BE2C (cell line): ENCODE data around the gene DACT2.
"Not testable (repeated sequence)": the region's sequence is repeated elsewhere in the genome, so short reads cannot be mapped to it uniquely, and the experiment has no call there.

ENCODE experiments used
- DNase-seq: peaks from one replicate; pipeline ENCODE4 v3.0.0-alpha.2; 2020
- H3K27me3 ChIP-seq: fragments of 250-450 bp; sonication (Bioruptor Pico); 2 replicates; pipeline ENCODE4 v1.5.1; 2020; ENCODE audit warnings: mild to moderate bottlenecking
- H3K36me3 ChIP-seq: fragments of 250-450 bp; sonication (Bioruptor Pico); 2 replicates; pipeline ENCODE4 v1.5.1; 2020; ENCODE audit warnings: mild to moderate bottlenecking
- H3K4me1 ChIP-seq: fragments of 250-450 bp; sonication (Bioruptor Pico); 2 replicates; pipeline ENCODE4 v1.5.1; 2020
- H3K4me3 ChIP-seq: 2 replicates; pipeline ENCODE4 v1.5.1; 2011; ENCODE audit warnings: low read depth, low read length
- H3K9me3 ChIP-seq: fragments of 250-450 bp; sonication (Bioruptor Pico); 2 replicates; pipeline ENCODE4 v1.5.1; 2020
- TF ChIP-seq, protein P1 (sequence below): IDR thresholded peaks from 2 replicates; pipeline ENCODE4 v1.5.1; 2012; ENCODE audit warnings: mild to moderate bottlenecking, low read depth, low read length

DACT2 gene

DNA sequence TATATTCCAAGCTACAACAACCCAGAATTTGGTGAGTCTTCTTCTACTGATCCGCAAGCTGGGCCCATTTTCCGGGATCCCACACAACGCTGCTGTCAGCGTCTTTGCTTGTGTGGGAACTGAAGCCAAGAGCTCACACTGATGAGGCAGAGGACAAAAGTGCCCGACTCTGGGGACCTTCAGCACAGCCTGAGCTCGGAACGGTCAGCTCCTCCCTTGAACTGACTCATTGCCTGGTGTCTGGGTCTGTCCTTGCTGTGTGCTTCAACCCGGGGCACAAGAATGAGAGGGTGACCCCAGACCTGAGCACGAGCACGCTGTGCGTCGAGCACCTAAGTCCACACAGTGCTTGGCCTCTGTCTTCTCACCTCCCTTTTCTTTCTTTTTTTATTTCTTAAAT is 33.5 kb downstream of the DACT2 start:
- DNase-seq: no peak
- H3K9me3 ChIP-seq: no peaks in the 10 kb centered on the region
- TF ChIP-seq, protein P1, sequence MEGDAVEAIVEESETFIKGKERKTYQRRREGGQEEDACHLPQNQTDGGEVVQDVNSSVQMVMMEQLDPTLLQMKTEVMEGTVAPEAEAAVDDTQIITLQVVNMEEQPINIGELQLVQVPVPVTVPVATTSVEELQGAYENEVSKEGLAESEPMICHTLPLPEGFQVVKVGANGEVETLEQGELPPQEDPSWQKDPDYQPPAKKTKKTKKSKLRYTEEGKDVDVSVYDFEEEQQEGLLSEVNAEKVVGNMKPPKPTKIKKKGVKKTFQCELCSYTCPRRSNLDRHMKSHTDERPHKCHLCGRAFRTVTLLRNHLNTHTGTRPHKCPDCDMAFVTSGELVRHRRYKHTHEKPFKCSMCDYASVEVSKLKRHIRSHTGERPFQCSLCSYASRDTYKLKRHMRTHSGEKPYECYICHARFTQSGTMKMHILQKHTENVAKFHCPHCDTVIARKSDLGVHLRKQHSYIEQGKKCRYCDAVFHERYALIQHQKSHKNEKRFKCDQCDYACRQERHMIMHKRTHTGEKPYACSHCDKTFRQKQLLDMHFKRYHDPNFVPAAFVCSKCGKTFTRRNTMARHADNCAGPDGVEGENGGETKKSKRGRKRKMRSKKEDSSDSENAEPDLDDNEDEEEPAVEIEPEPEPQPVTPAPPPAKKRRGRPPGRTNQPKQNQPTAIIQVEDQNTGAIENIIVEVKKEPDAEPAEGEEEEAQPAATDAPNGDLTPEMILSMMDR: no peak
- no peak overlapping the region for H3K4me3 ChIP-seq
- H3K4me1 ChIP-seq: no peaks in the 10 kb centered on the region
- no peaks in the 10 kb centered on the region for H3K36me3 ChIP-seq
- H3K27me3 ChIP-seq: no peaks in the 10 kb centered on the region

DNA sequence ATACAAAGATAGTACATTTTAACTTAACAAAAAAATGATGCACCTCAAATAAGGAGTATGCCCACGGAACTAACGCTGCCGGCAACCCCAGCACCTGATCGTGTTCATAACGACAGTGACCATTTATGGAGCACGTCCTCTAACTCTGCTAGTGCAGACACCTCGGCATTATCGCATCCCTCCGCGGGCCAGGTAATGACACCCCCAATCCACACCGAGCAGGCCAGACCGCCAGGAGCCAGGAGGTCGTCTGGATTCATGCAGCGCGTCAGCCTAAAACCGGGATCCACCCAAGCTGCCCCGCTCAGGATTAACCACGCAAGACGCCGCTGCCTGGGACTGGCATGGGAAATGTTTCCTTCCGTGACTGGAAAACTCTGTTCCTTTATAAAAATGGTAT is 34.1 kb downstream of the DACT2 start:
- no peak for DNase-seq
- H3K4me1 ChIP-seq: no peaks in the 10 kb centered on the region
- TF ChIP-seq, protein P1: no peak
- no peaks in the 10 kb centered on the region; the same call in 1 of the 2 replicates for H3K9me3 ChIP-seq
- H3K4me3 ChIP-seq: no peak overlapping the region
- H3K36me3 ChIP-seq: no peaks in the 10 kb centered on the region
- H3K27me3 ChIP-seq: no peaks in the 10 kb centered on the region

DNA sequence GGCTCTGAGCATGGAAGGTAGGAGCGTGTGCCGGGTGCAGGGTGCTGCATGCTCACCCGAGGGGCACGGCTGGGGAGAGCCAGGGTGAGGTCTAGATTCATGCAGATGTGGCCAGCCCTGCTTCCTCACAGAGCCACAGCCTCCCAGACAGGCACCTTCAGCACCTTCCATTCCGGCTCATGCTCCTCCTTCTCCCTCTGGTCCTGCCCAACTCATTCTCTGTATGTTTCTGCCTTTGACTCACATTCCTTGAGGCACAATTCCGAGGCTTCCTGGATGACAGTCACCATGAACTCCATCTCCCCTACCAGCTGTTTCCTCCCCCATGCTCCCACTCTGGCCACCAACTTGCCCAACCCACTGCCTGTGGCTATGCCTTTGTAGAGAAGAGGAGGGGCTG is 35.4 kb downstream of the DACT2 start:
- Histone ChIP-seq H3K27me3 (no peaks in the 10 kb centered on the region), H3K9me3 (no peaks in the 10 kb centered on the region; the same call in 1 of the 2 replicates), H3K4me3 (no peak overlapping the region), H3K4me1 (no peaks in the 10 kb centered on the region), H3K36me3 (no peaks in the 10 kb centered on the region)
- no peak for DNase-seq
- TF ChIP-seq, protein P1: no peak

DNA sequence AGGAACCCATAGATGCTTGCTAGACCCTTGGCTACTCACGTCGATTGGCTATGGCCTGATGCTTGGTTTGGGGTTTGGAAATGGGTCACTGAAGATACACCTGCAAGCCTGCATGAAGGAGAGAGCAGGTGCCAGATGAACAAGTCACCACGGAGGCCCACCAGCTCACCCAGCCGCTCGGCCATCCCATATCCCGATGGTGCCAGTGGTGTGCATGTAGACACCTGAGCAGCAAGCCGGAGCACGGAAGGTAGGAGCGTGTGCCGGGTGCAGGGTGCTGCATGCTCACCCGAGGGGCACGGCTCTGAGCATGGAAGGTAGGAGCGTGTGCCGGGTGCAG is 35.9 kb downstream of the DACT2 start:
- H3K36me3 ChIP-seq: no peaks in the 10 kb centered on the region
- DNase-seq: no peak
- H3K4me1 ChIP-seq: no peaks in the 10 kb centered on the region
- H3K27me3 ChIP-seq: no peaks in the 10 kb centered on the region
- TF ChIP-seq, protein P1: no peak
- H3K4me3 ChIP-seq: no peak overlapping the region
- no peaks in the 10 kb centered on the region; the same call in 1 of the 2 replicates for H3K9me3 ChIP-seq

DNA sequence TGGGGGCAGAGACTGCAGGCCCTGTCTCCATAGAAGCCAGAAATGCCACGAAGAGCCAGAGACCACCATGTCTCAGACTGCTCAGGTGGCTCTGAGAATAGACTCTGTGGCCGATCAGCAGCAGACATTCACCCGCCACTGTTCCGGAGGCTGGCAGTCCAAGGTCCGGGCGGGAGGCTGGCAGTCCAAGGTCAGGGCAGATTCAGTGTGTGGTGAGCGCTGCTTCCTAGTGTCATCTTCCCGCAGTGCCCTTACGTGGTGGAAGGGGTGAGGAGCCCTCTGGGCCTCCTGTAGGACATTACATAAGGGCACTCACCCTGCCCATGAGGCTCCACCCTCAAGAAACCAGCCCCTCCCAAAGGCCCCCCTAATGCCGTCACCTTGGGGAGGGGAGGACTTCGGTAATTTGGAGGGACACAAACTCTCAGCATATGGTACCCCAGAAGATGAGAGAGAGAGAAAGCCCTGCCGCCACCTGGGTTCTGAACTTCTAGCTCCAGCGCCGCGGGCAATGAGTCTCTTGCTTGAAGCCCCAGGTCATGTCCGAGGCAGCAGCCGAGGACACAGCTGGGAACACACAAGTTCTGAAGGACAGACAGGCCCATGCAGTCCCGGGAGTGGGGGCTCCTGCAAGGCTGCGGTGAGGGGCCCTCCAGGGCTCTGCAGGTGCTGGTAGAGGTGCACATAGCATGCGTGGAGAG is 36.4 kb downstream of the DACT2 start:
- TF ChIP-seq, protein P1: no peak
- H3K4me1 ChIP-seq: no peaks in the 10 kb centered on the region
- no peaks in the 10 kb centered on the region for H3K36me3 ChIP-seq
- H3K4me3 ChIP-seq: no peak overlapping the region
- H3K27me3 ChIP-seq: no peaks in the 10 kb centered on the region
- DNase-seq: no peak
- no peaks in the 10 kb centered on the region; the same call in 1 of the 2 replicates for H3K9me3 ChIP-seq

DNA sequence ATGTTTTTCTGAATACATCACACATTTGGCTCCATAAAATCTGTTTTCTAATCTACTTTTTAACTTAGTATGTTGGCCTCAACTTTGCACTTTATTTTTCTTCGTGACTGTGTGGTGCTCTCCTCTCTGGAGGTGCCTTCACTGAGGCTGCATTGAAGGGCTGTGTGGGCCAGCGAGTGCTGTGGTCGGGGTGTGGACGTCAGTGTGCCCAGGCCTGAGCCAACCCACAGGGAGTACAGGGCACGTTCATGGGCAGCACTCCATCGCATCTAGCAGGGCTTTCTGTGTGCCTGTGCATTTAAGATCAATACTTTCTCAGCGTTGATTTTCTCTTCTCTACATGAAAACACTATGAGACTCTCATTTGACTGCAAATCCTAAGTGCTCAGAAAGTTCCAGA is 37.8 kb downstream of the DACT2 start:
- TF ChIP-seq, protein P1: no peak
- DNase-seq: no peak
- Histone ChIP-seq H3K27me3 (no peaks in the 10 kb centered on the region), H3K9me3 (no peaks in the 10 kb centered on the region; the same call in 1 of the 2 replicates), H3K4me1 (no peaks in the 10 kb centered on the region), H3K36me3 (no peaks in the 10 kb centered on the region), H3K4me3 (no peak overlapping the region)

DNA sequence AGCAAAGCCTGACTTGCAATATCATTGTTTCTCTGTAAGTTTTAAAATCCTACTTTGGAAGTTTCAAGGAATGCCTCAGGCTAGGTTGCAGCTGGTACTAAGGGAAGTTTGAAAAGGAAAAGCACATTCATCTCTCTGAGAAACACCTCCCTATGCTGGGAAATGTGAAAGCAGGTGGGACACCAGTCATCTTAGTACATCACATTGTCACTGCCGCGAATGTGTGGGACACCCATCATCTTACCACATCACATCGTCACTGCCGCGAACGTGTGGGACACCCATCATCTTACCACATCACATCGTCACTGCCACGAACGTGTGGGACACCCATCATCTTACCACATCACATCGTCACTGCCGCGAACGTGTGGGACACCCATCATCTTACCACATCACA is 38.3 kb downstream of the DACT2 start:
- not testable (repeated sequence) for H3K4me3 ChIP-seq, H3K9me3 ChIP-seq, H3K27me3 ChIP-seq, H3K36me3 ChIP-seq, DNase-seq, H3K4me1 ChIP-seq
